Mammary epithelial cell (primary cell): ENCODE measurements around the gene RAB26.
"Not testable (repeated sequence)": the region's sequence is repeated elsewhere in the genome, so short reads cannot be mapped to it uniquely, and the experiment has no call there.

Source experiments
- CTCF ChIP-seq, 2 donors: IDR thresholded peaks in 1 of 2; conservative IDR thresholded peaks in 1 of 2; 2 replicates each; pipeline ENCODE4 v1.5.1; 2011 to 2012; ENCODE audit warnings: inconsistent platforms in 2 of 2, low read length in 2 of 2, mild to moderate bottlenecking in 2 of 2, control low read depth in 1 of 2, low read depth in 1 of 2; ENCODE audit not compliant: insufficient read depth in 1 of 2; ENCODE audit errors: extremely low read depth in 1 of 2
- EZH2 ChIP-seq: IDR thresholded peaks from 2 replicates; pipeline ENCODE4 v1.6.1; 2012; ENCODE audit warnings: low read length, inconsistent platforms, borderline replicate concordance

DNA sequence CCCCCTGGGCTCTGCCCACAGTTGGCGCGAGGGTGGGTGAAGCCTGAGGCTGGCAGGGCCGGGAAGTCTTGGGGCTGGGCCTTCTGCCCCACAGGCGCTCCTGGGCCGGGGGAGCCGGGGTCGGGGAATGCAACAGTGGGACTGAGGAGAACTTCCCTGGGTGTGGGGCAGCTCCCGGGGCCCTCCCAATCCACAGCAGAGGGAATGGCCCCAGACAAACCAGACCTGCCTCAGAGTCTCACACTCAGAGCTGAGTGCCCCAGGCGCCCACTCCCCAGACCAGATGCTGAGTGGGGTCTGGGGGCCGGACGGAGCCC is 24.1 kb upstream of the RAB26 start:
- not testable (repeated sequence) for TF ChIP-seq CTCF (conservative IDR thresholded peaks at IDR 0.05 in 1 of 2, IDR thresholded peaks at IDR 0.05 in 1 of 2; ENCODE audit: extremely low read depth in 1 of 2, insufficient read depth in 1 of 2, low read depth in 1 of 2, low read length in 2 of 2); EZH2
